Measurements from ENCODE around the gene SMAP1. TPM values are rescaled to one million over a fixed set of nuclear protein-coding genes. Genes with fewer than 3 reads are reported as not detected.

Gene SMAP1
- polyA plus RNA-seq, 1 experiment, result 23.3 TPM

DNA sequence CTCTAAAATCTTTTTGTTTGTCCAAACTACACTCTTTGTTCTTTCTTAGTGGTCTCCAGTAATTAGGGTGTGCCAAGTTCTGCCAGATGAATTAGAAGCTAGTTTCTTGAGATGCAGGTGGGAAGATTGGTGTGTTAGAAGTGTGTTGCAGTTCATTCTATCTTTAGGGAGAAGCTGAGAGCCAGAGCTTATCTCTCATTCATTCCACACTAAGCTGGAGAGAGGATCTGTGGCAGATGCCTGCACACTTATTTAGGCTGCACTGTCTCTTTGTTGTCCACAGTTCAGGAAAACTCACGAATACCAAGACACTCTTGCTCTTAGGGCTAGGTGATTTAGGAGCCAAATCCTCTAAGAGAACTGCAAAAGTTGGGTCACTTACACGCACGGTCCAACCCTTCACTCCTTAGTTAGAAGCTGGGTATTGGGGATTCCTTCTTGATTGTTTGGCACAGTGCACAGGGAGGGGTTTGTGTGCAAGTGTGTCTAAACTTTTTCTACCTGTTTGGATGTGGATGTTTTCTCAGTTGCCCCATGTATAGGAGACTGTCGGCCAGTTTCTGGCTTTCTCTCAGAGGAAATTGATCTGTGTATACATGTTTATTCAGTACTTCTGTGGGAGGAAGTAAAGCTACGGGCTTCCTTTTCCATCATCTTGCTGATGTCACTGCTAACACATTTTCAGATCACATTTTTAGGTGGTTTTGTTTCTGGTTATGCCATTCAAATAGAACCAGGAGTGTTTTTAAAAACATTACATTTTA is 49.5 kb downstream of the SMAP1 start:
- CTCF ChIA-PET, result interaction anchor here (0.5 to 1.7 kb wide), 4 partner anchors 12 to 348 kb away, joined by 3 to 8 read pairs (median 3); no protein-coding TSS in a partner anchor
- POLR2A ChIA-PET, result interaction anchor here (0.7 kb wide), 1 partner anchor 633 kb away, joined by 3 read pairs; no protein-coding TSS in a partner anchor

DNA sequence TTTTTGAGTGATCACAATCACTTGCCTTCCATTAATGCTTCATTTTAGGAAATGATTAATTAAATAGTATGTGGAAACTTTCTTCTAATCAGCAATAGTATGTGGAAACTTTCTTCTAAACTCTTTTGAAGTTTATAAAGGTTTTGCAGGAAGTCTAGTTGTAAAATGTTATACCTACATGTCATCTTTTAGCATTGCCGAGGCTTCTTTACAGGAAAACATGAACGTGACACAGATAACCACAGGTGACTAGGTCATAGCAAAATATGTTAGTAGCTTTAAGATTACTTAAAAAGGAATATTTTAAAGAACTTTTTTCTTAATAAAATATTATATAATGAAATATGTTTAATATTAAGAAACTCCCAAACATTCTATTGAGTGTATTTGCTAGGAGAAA is 56.8 kb downstream of the SMAP1 start:
- ChIA-PET CTCF (no interaction called here), POLR2A (no interaction called here)

More for the DNA sequence above, 49.5 kb downstream of the SMAP1 start:
- no peak for DNase-seq (ENCODE audit: low read depth)
- Histone ChIP-seq H3K36me3 (ENCODE audit: control insufficient read depth, insufficient read depth, low read length) (no peaks in the 10 kb centered on the region), H3K27me3 (ENCODE audit: control insufficient read depth, insufficient read depth, low read length) (no peaks in the 10 kb centered on the region), H3K4me3 (ENCODE audit: low read depth, low read length) (no peak overlapping the region)
- TF ChIP-seq, protein P1, sequence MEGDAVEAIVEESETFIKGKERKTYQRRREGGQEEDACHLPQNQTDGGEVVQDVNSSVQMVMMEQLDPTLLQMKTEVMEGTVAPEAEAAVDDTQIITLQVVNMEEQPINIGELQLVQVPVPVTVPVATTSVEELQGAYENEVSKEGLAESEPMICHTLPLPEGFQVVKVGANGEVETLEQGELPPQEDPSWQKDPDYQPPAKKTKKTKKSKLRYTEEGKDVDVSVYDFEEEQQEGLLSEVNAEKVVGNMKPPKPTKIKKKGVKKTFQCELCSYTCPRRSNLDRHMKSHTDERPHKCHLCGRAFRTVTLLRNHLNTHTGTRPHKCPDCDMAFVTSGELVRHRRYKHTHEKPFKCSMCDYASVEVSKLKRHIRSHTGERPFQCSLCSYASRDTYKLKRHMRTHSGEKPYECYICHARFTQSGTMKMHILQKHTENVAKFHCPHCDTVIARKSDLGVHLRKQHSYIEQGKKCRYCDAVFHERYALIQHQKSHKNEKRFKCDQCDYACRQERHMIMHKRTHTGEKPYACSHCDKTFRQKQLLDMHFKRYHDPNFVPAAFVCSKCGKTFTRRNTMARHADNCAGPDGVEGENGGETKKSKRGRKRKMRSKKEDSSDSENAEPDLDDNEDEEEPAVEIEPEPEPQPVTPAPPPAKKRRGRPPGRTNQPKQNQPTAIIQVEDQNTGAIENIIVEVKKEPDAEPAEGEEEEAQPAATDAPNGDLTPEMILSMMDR (IDR thresholded peaks at IDR 0.05; ENCODE audit: insufficient read depth, low read depth, low read length), result no peak

DNA sequence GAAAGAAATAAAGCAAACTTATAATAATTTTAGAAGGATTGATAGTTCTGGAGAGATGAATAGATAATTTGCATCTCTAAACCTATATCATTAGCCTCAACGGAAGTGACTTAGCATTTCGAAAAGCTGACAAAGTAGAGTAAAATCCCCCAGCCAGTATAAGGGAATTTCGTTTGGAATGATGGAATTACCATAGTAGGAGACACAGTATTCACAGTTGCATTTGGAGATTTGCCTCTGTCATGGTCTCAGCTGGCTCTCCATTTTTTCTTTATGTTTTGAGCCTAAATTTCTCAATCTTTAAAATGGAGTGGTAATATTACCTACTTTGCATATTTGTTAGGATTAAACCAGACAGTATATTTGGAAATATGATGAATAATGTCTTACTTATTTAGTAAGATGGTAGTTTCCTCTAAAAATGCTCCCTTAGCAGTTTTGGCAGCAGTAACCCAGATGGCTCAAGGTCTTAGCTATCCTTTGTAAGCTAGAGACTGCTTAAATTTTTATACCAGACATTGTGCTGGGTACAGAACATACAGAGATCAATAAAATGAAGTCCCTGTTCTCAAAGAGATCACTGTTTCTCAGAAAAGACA is 58.2 kb downstream of the SMAP1 start:
- ChIA-PET CTCF (interaction anchor here (0.6 to 0.8 kb wide), 3 partner anchors 131 to 158 kb away, joined by 3 to 4 read pairs (median 3); no protein-coding TSS in a partner anchor), POLR2A (no interaction called here)
- Histone ChIP-seq H3K36me3 (ENCODE audit: control insufficient read depth, insufficient read depth, low read length) (no peaks in the 10 kb centered on the region), H3K27me3 (ENCODE audit: control insufficient read depth, insufficient read depth, low read length) (no peaks in the 10 kb centered on the region), H3K4me3 (ENCODE audit: low read depth, low read length) (no peak overlapping the region)
- no peak for DNase-seq (ENCODE audit: low read depth)
- TF ChIP-seq, protein P1 (IDR thresholded peaks at IDR 0.05; ENCODE audit: insufficient read depth, low read depth, low read length), result no peak

More for the DNA sequence above, 56.8 kb downstream of the SMAP1 start:
- Histone ChIP-seq H3K36me3 (ENCODE audit: control insufficient read depth, insufficient read depth, low read length) (no peaks in the 10 kb centered on the region), H3K4me3 (ENCODE audit: low read depth, low read length) (no peak overlapping the region), H3K27me3 (ENCODE audit: control insufficient read depth, insufficient read depth, low read length) (no peaks in the 10 kb centered on the region)
- TF ChIP-seq, protein P1 (IDR thresholded peaks at IDR 0.05; ENCODE audit: insufficient read depth, low read depth, low read length), result no peak
- no peak for DNase-seq (ENCODE audit: low read depth)

DNA sequence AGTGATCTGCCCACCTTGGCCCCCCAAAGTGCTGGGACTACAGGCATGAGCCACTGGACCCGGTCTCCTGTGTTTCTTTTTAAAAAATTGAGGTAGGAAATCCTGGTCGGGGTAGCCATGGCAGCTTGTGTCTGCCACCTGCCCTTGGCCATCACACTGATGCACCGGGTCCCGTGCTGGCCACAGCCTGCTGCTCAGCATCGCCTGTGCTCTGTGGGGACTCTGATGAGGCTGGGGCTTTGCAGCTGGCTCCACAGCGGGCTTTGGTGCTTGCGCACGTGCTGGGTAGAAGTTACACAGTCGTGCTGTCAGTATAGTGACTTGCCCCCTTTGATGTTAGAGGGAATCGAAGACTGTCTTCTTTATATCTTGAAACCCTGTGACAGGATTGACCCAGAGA is 66.7 kb downstream of the SMAP1 start:
- no peak overlapping the region for H3K4me3 ChIP-seq (ENCODE audit: low read depth, low read length)
- peaks cover 1% of the 10 kb centered on the region; the same call in 1 of the 2 replicates for H3K36me3 ChIP-seq (ENCODE audit: control insufficient read depth, insufficient read depth, low read length)
- TF ChIP-seq, protein P1 (IDR thresholded peaks at IDR 0.05; ENCODE audit: insufficient read depth, low read depth, low read length), result no peak
- CTCF ChIA-PET, result no interaction called here
- DNase-seq (ENCODE audit: low read depth), result no peak
- POLR2A ChIA-PET, result no interaction called here
- H3K27me3 ChIP-seq (ENCODE audit: control insufficient read depth, insufficient read depth, low read length), result no peaks in the 10 kb centered on the region

DNA sequence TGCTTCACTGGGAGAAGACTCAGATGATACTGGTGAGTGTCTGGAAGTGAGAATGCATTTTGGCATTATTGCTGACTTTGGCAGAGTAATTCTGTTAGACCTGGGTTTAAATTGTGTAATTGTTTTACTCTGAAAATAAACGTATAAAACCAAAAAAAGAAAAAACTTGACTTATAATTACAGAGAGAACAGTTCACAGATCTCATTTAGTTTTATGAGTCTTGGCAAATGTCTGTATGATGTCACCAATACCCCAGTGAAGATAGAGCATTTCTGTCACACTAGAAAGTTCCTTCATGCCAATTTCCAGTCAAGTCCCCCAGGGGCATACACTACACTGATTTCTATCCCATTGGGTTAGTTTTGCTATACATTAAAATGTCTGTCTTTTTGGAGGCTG is 67.3 kb downstream of the SMAP1 start:
- POLR2A ChIA-PET, result no interaction called here
- Histone ChIP-seq H3K4me3 (ENCODE audit: low read depth, low read length) (no peak overlapping the region), H3K36me3 (ENCODE audit: control insufficient read depth, insufficient read depth, low read length) (peaks cover 1% of the 10 kb centered on the region; the same call in 1 of the 2 replicates), H3K27me3 (ENCODE audit: control insufficient read depth, insufficient read depth, low read length) (no peaks in the 10 kb centered on the region)
- TF ChIP-seq, protein P1 (IDR thresholded peaks at IDR 0.05; ENCODE audit: insufficient read depth, low read depth, low read length), result no peak
- CTCF ChIA-PET, result no interaction called here
- no peak for DNase-seq (ENCODE audit: low read depth)

All from BJ (cell line).